GM04504 (cell line): ENCODE results near the gene EHD2.
"Not testable (repeated sequence)": the region's sequence is repeated elsewhere in the genome, so short reads cannot be mapped to it uniquely, and the experiment has no call there.

Experiments
- DNase-seq: peaks from one replicate; pipeline ENCODE4 v3.0.0-alpha.2; 2012; ENCODE audit warnings: low read depth

EHD2 gene

DNA sequence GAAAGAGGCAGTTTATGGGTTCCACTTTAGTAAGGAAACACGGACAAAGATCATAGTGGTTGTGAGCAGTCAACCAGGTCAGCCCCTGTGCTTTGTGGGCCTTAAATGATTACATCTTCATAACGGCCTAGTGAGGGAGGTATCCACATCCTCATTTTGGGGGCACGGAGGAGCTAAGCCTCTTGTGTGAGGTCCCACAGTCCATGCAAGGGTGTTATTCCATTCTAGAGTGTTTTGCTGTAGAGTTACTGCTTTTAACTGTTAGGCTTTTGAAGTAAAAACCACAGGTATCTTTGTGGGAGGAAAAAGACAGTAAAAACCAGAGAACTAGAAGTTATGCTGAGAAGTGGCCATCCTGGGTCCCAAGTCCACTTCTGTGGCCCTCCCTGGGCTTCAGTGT is 36.1 kb downstream of the EHD2 start:
- DNase-seq = no peak

GRCh38 chr19:47750752-47751151 is 37.5 kb downstream of the EHD2 start:
- DNase-seq = no peak

DNA sequence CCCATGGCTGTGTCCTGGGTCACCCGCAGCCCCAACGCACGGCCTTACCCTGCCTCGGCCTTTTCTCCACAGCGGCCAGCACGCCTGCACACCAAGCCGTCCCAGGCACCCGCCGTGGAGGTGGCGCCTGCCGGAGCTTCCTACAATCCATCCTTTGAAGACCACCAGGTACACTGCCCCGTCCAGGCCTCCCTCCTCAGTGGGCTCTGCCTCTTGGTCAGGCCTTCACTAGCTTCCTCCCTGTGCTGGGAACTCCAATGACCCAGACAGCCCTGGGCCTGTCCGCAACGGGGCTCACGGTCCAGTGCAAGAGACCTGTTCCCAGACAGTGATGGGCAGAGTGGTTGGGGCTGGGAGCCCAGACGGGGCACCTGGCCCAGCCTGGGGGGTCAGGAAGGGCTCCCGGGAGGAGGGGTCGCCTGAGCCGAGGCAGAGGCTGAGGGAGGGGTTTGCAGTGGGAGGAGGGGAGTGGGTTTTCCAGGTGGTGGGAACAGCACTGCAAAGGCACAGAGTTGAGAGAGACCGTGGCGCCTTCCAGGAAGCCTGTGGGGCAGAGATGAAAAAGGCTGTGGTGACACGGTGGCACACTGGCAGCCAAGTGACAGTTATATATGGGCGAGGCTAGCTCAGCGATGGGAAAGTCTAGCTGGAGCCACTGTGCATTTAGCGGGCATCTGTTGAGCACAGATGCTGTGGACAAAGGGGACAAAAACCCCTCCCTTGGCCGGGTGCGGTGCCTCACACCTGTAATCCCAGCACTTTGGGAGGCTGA is 39.4 kb downstream of the EHD2 start:
- DNase-seq = no peak

DNA sequence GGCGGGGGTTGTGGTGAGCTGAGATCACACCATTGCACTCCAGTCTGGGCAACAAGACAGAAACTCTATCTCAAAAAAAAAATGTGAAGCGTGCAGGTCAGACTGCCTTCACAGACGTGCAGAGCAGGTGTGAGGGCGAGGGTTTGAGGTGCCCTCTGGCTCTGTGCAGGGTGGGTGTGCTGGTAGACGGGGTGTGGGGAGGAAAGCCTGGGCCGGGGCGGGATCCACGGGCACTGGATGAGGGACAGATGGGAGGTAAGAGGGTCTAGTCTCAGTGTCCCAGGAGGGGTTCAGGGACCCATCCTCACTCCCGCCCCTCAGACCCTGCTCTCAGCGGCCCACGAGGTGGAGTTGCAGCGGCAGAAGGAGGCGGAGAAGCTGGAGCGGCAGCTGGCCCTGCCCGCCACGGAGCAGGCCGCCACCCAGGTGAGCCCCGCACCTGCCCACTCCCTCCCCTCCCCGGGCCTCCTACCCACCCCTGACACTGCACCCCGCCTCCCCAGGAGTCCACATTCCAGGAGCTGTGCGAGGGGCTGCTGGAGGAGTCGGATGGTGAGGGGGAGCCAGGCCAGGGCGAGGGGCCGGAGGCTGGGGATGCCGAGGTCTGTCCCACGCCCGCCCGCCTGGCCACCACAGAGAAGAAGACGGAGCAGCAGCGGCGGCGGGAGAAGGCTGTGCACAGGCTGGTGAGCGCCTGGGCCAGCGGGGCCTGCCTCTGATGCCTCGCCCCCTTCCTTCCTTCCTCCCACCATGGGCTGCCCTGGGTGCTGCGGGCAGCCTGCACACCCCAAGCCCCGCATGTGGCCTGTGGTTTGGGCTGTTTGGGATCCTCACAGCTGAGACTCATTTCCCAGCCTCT is 41.2 kb downstream of the EHD2 start:
- no peak for DNase-seq

DNA sequence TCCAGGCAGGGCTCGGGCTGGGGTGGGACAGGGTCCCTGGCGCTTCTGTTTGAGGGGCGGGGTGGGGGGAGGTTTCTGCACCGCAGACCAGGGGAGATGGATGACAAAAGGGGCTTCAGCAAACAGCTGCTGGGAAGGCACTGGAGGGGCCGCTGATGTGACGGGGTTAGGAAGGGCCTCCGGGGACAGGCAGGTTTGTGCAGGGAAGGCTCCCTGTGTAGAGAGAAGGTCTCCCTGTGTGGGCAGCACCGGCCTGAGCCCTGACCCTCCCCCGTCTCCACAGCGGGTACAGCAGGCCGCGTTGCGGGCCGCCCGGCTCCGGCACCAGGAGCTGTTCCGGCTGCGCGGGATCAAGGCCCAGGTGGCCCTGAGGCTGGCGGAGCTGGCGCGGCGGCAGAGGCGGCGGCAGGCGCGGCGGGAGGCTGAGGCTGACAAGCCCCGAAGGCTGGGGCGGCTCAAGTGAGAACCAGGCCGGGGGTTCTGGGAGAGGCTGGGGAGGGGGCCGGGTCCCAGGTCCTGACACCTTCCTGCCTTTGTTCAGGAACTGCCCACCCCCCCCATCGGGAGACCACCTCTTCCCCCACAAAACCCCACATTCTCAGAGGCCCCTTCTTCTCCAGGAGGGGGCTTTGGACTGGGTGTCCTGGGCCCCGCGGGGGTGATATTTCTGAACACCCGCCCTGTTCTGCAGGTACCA is 42.0 kb downstream of the EHD2 start:
- no peak for DNase-seq

GRCh38 chr19:47755762-47756626 is 42.8 kb downstream of the EHD2 start:
- DNase-seq = no peak

- DNase-seq = no peak
These were observed 43.4 kb downstream of the EHD2 start for GRCh38 chr19:47756627-47756929.

DNA sequence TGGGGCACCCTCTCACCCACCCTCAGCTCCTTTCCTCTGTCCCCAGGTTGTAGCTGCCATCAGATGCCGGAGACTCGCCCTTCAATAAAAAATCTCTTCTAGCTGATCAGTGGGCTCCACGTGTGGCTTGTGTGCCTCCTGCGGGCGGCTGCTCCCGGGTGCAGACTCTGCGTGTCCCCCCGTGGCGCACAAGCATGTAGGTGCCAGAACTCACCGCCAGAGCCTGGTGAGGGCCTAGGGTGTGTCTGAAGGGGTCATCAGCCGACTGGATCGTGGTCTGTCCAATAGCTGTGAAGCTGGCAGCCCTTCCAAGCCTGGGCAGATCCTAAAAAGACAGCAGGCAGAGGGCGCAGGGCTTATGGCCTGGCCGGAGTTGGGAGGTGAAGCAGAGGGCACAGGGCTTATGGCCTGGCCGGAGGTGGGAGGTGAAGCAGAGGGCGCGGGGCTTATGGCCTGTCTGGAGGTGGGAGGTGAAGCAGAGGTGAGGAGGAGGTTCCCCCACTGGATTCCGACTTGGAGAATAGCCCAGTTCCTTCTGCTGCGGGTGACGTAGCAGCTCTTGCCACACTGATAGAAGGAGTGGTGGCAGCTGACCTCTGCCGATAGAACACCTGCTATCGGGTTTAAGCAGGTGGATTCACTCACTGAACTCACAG is 43.9 kb downstream of the EHD2 start:
- no peak for DNase-seq

GRCh38 chr19:47757617-47758442 is 44.6 kb downstream of the EHD2 start:
- DNase-seq = no peak

DNA sequence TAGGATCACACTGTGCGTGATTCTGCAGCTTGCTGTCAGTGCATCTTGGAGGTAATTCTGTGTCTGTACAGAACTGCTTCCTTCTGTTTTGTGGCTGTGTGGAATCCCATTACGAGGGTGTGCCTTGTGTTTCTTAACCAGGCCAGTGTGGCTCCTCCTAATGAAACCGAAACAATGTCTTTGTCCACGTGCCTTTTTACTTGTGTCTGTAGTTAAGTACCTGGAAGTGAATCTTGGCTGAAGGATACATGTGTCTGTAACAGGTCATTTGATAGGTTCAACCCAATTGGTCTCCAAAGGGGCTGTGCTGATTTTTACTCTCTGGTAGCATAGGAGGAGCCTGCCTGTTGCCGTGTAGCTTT is 45.2 kb downstream of the EHD2 start:
- DNase-seq = no peak

DNA sequence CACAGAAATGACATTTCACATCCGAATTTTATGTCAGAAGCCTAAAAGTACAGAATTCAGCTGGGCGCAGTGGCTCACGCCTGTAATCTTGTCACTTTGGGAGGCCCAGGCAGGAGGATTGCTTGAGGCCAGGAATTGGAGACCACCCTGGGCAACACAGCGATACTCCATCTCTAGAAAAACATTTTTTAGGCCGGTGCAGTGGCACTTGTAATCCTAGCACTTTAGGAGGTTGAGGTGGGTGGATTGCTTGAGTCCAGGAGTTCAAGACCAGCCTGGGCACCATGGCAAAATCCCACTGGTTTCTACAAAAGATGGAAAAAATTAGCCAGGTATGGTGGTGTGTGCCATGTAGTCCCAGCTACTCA is 47.4 kb downstream of the EHD2 start:
- DNase-seq = no peak

DNA sequence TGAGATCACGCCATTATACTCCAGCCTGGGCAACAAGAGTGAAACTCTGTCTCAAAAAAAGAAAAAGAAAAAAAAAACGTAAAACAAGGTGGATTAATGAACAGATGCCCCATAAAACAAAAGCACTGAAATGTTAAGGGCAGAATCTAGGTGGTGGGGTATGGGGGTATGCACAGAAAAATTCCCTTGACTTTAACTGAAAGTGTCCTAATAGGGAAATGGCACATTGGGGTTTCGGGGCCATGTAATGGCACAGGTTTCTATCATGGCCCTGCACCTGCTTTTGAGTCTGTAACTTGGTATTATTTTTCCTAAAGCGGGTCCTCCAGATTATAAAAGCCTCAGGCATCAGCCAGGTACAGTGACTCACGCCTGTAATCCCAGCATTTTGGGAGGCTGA is 48.3 kb downstream of the EHD2 start:
- DNase-seq = no peak

- DNase-seq = no peak
These were observed 48.9 kb downstream of the EHD2 start for GRCh38 chr19:47762151-47762550.

DNA sequence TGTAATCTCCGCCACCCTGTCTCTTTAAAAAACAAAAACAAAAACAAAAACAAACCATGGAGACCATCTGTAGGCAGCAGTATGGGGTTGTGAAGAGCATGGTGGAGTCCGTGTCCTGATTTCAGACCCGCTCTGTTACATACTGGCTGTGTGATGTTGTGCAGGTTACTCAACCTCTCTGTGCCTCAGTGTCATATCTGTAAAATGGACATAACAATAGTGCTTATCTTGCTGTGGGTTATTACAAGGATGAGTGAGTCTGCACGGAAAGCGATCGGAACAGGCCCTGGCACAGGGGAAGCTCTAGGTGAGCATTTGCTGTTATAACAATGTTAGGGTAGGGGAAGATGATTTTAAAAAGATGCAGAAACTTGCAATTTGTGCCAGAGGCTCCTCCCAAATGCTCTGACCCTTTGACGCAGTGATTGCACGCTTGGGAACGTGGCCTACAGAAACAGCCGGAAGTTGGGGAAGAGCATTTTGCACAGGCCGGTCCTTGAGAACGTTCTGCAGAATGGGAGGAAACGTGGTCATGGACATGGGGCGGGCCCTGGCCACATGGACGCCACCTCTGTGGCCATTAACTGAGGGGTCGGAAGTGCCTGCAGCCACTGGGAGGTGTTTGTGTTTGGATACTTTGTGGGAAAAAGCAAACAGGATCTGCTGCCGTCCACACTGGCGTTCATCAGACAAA is 49.5 kb downstream of the EHD2 start:
- DNase-seq = no peak

DNA sequence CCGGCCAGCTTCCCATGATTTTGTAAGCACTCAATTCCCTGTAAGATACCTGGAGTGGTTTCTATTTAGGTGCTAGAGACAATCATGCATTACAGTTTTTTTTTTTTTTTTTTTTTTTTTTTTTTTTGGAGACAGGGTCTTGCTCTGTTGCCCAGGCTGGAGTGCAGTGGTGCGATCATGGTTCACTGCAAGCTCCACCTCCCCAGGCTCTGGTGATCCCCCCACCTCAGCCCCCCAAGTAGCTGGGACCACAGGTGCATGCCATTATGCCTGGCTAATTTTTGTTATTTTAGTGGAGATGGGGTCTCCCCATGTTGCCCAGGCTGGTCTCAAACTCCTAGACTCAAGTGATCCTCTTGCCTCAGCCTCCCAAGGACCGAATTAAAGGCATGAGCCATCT is 51.5 kb downstream of the EHD2 start:
- not testable (repeated sequence) for DNase-seq

DNA sequence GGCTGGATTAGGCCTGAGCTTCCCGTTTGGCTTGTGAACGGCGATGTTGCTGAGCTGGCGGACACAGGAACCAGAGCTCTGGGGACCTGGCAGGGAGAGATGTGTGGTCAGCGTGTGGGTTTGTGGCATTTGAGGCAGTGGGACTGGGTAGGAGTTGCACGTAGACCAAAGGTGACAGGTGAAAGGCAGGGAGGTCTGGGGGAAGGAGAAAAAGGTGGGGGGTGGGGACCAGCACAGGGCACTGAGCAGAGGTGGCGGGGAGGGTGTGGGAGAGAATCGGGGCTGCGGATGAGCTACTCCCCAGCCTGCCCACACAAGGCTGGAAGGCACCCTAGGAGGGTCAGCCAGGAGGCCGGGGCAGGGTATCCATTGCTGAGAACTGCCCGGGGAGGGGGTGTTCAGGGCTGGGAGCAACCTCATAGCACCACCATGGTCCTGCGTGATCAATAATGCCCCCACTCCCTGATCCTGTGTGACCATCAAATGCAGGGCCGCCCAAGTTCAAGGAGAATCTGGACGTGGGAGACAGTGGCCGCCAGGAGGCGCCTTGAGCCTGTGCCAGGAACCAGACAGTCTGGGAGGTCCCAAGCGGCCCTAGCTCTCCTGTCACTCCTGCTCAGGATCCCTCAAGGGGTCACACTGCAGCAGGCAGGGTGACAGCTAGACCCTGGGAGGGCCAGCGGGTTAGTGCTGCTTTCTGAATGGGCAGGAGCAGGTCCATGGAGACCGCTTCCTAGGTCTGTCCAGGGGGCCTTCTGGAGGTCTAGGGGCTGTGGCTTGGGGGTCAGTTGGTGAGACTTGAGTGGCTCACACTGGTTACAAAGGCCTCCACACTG is 52.5 kb downstream of the EHD2 start:
- DNase-seq = no peak

GRCh38 chr19:47766359-47766620 is 53.1 kb downstream of the EHD2 start:
- DNase-seq = no peak

DNA sequence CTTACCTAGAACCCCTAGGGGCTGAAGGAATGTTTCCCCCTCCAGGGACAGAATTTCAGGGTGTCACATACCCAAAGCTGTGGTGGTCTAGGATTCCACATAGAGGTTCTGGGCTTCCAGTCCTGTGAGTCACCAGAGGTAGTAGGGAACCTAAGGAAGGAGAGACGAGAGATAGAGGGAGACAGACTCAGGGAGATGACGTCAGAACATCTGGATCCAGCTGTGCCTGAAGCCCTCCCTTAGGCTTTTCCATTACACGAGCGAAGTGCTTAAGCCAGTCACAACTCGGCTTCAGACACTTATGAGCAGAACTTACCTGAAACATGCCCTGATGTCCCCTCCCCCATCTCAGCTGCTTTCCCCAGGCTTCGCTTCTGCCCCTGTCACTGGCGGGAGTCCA is 53.4 kb downstream of the EHD2 start:
- no peak for DNase-seq

- DNase-seq = no peak
These were observed 54.1 kb downstream of the EHD2 start for GRCh38 chr19:47767349-47767748.

DNA sequence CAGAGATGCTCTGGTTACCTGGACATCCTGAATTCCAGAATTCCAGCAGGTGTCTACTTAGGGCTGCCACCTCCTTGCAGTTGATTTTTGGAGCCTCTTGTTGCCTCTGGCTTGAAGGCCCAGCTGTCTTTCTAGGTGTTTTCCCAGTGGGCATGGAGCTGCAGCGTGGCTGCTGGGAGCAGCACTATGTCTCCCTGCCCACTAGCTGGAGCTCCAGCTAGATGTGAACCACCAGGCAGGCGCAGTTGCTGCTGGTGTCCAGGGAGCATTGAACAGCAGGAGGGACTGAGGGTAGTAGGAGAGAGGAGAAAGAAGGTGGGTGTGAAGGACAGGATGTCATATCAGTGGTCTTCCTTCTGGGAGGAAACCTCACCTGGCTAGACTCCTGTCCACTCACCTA is 55.4 kb downstream of the EHD2 start:
- DNase-seq = no peak
